Esophagus squamous epithelium (tissue), 4 donors: ENCODE data around the gene REEP6.
"Not testable (repeated sequence)": the region's sequence is repeated elsewhere in the genome, so short reads cannot be mapped to it uniquely, and the experiment has no call there.

Experiments
- CTCF ChIP-seq, 6 experiments: fragments of 450-650 bp in 4 of 6; fragments of 200-600 bp in 2 of 6; sonication (generic) in 2 of 6; IDR thresholded peaks; one replicate each; pipeline ENCODE4 v1.5.1; 2016 to 2019; ENCODE audit warnings: antibody characterized with exemption in 6 of 6, mild to moderate bottlenecking in 4 of 6, moderate library complexity in 4 of 6
- POLR2A ChIP-seq, 4 donors: fragments of 450-650 bp; IDR thresholded peaks; one replicate each; pipeline ENCODE4 v1.6.1; 2017; ENCODE audit warnings: antibody characterized with exemption in 4 of 4, mild to moderate bottlenecking in 4 of 4, moderate library complexity in 3 of 4

GRCh38 chr19:1477056-1477455 is 13.9 kb upstream of the REEP6 start:
- TF ChIP-seq POLR2A, CTCF (IDR thresholded peaks at IDR 0.05): not testable (repeated sequence)
